HCT116 (cell line): ENCODE results near the gene HSPA9. TPM values are rescaled to one million over a fixed set of nuclear protein-coding genes. Genes with fewer than 3 reads are reported as not detected.

ENCODE experiments used
- ATAC-seq: fragments of 200-7000 bp; cut with Tn5 transposase; 2 replicates; pipeline ENCODE4 v1.9.1; 2020; ENCODE audit warnings: mild to moderate bottlenecking, moderate library complexity
- BruUV-seq: library from RNA; stranded (reverse); fragments of 400-500 nt; replicated peaks from 2 replicates; lab custom pipeline; 2021; lab: Mats Ljungman, UMichigan
- CTCF ChIA-PET: fragments of 300-600 bp; sonication (Branson Sonifier 250); formaldehyde crosslinking; loops from one replicate; lab custom pipeline; 2021; ENCODE audit warnings: antibody characterized with exemption; lab: Charles Lee
- POLR2A ChIA-PET: fragments of 300-600, 350-600 bp; sonication (Branson Sonifier 250); formaldehyde crosslinking; loops from one replicate; lab custom pipeline; 2021; ENCODE audit warnings: antibody characterized with exemption; lab: Charles Lee
- RAD21 ChIA-PET, 2 experiments: fragments of 300-600 bp; sonication (Branson Sonifier 250); formaldehyde crosslinking; loops; one replicate each; lab custom pipeline; 2023; ENCODE audit warnings: low total read pairs in 2 of 2; ENCODE audit not compliant: uncharacterized antibody in 2 of 2, unreplicated experiment in 2 of 2, low non-redundant PET in 1 of 2; lab: Charles Lee
- DNase-seq: peaks from one replicate; pipeline ENCODE4 v3.0.0-alpha.2; 2010; ENCODE audit warnings: low read depth, low spot score
- H2AFZ ChIP-seq: fragments of 200-600 bp; shearing (Covaris generic), sonication (generic); 2 replicates; pipeline ENCODE4 v1.6.1; 2017; ENCODE audit warnings: low read depth, mixed run types, mixed read lengths, antibody characterized with exemption, low read length; ENCODE audit not compliant: poor library complexity, severe bottlenecking
- H3K27ac ChIP-seq: 2 replicates; pipeline ENCODE4 v1.5.1; 2012; ENCODE audit warnings: low read depth, low read length
- H3K27me3 ChIP-seq: fragments of 200-600 bp; sonication (generic); 2 replicates; pipeline ENCODE4 v1.6.1; 2016; ENCODE audit warnings: mixed run types, low read length, mixed read lengths; ENCODE audit not compliant: insufficient read depth
- H3K36me3 ChIP-seq, 2 experiments: fragments of 200-500 bp in 1 of 2; fragments of 200-600 bp in 1 of 2; sonication (Bioruptor generic) in 1 of 2; sonication (generic) in 1 of 2; 2 replicates each; pipeline versions ENCODE4 v1.5.1 to v1.6.1; 2014 to 2016; ENCODE audit warnings: low read length in 2 of 2, inconsistent platforms in 1 of 2, mixed read lengths in 1 of 2, mixed run types in 1 of 2; ENCODE audit not compliant: insufficient read depth in 2 of 2, control insufficient read depth in 1 of 2
- H3K4me1 ChIP-seq, 2 experiments: fragments of 200-600 bp in 1 of 2; sonication (generic) in 1 of 2; 2 replicates each; pipeline versions ENCODE4 v1.5.1 to v1.6.1; 2012 to 2017; ENCODE audit warnings: low read length in 2 of 2, inconsistent platforms in 1 of 2, mild to moderate bottlenecking in 1 of 2, mixed read lengths in 1 of 2, mixed run types in 1 of 2, moderate library complexity in 1 of 2; ENCODE audit not compliant: insufficient read depth in 2 of 2, control insufficient read depth in 1 of 2
- H3K4me2 ChIP-seq: fragments of 200-600 bp; sonication (generic); 2 replicates; pipeline ENCODE4 v1.6.1; 2017; ENCODE audit warnings: mixed run types, low read length, mixed read lengths
- H3K4me3 ChIP-seq, 2 experiments: fragments of 200-600 bp in 1 of 2; sonication (generic) in 1 of 2; replicated peaks in 1 of 2; 2 replicates each; pipeline ENCODE4 v1.5.1; 2011 to 2016; ENCODE audit warnings: low read length in 2 of 2, control low read depth in 1 of 2, low read depth in 1 of 2, mild to moderate bottlenecking in 1 of 2, mixed read lengths in 1 of 2, mixed run types in 1 of 2
- H3K79me2 ChIP-seq: fragments of 200-600 bp; sonication (generic); 2 replicates; pipeline ENCODE4 v1.6.1; 2017; ENCODE audit warnings: mild to moderate bottlenecking, mixed run types, low read length, moderate library complexity, mixed read lengths; ENCODE audit not compliant: insufficient read depth
- H3K9ac ChIP-seq: fragments of 200-600 bp; sonication (generic); 2 replicates; pipeline ENCODE4 v1.6.1; 2016; ENCODE audit warnings: low read length, mixed read lengths
- H3K9me2 ChIP-seq: fragments of 200-600 bp; sonication (generic), shearing (Covaris generic); 2 replicates; pipeline ENCODE4 v1.6.1; 2017; ENCODE audit warnings: mixed run types, mild to moderate bottlenecking, moderate library complexity; ENCODE audit not compliant: insufficient read depth
- H3K9me3 ChIP-seq, 2 experiments: fragments of 200-500 bp in 1 of 2; fragments of 200-600 bp in 1 of 2; sonication (Bioruptor generic) in 1 of 2; sonication (generic) in 1 of 2; 2 replicates each; pipeline ENCODE4 v1.6.1; 2014 to 2017; ENCODE audit warnings: low read length in 2 of 2, mixed read lengths in 2 of 2, inconsistent platforms in 1 of 2, low read depth in 1 of 2, mild to moderate bottlenecking in 1 of 2, mixed run types in 1 of 2, moderate library complexity in 1 of 2; ENCODE audit not compliant: control insufficient read depth in 1 of 2, insufficient read depth in 1 of 2
- H4K20me1 ChIP-seq: fragments of 200-600 bp; sonication (generic), shearing (Covaris generic); 2 replicates; pipeline ENCODE4 v1.6.1; 2017; ENCODE audit warnings: mixed run types, mild to moderate bottlenecking, moderate library complexity; ENCODE audit not compliant: insufficient read depth
- CTCF ChIP-seq, 3 experiments: fragments of 200-600 bp in 1 of 3; sonication (generic) in 1 of 3; IDR thresholded peaks in 2 of 3; conservative IDR thresholded peaks in 1 of 3; 2 replicates each; pipeline ENCODE4 v1.5.1; 2012 to 2017; ENCODE audit warnings: low read depth in 2 of 3, low read length in 2 of 3, antibody characterized with exemption in 1 of 3, borderline replicate concordance in 1 of 3, control low read depth in 1 of 3, mild to moderate bottlenecking in 1 of 3, mixed read lengths in 1 of 3, mixed run types in 1 of 3, moderate library complexity in 1 of 3; ENCODE audit not compliant: insufficient read depth in 1 of 3
- EGR1 ChIP-seq: IDR thresholded peaks from 2 replicates; pipeline ENCODE4 v1.6.1; 2012; ENCODE audit warnings: low read depth
- ELF1 ChIP-seq: IDR thresholded peaks from 2 replicates; pipeline ENCODE4 v1.6.1; 2012; ENCODE audit warnings: low read depth, borderline replicate concordance
- EZH2 ChIP-seq: fragments of 200-600 bp; sonication (generic); IDR thresholded peaks from 2 replicates; pipeline ENCODE4 v1.6.1; 2017; ENCODE audit warnings: antibody characterized with exemption, mixed run types
- EZH2phosphoT487 ChIP-seq: fragments of 200-600 bp; IDR thresholded peaks from 2 replicates; pipeline ENCODE4 v1.6.1; 2018; ENCODE audit warnings: antibody characterized with exemption, borderline replicate concordance
- FOSL1 ChIP-seq: IDR thresholded peaks from 2 replicates; pipeline ENCODE4 v1.6.1; 2012; ENCODE audit warnings: low read depth
- REST ChIP-seq: IDR thresholded peaks from 2 replicates; pipeline ENCODE4 v1.6.1; 2012; ENCODE audit warnings: low read depth
- ZBTB33 ChIP-seq: IDR thresholded peaks from 2 replicates; pipeline ENCODE4 v1.6.1; 2011; ENCODE audit warnings: mild to moderate bottlenecking, low read length, moderate library complexity; ENCODE audit not compliant: insufficient replicate concordance; ENCODE audit errors: extremely low read depth
- intact Hi-C: fragments of 100-400 bp; cut with micrococcal nuclease; formaldehyde crosslinking; loops from 2 replicates; pipeline ENCODE4 v1.10.0; 2022
- total RNA-seq: library from RNA; stranded (reverse); gene quantifications from one replicate; pipeline ENCODE4 v1.2.1, GENCODE V29; 2021; ENCODE audit not compliant: unreplicated experiment

The HSPA9 gene
- total RNA-seq, 1 experiment from 2014 or later = 486 TPM

- ATAC-seq = no peak
- ChIA-PET CTCF (no interaction called here), RAD21 (no interaction called here), POLR2A (no interaction called here)
- Histone ChIP-seq H3K79me2 (peaks cover 97% of the 10 kb centered on the region), H3K9me2 (no peaks in the 10 kb centered on the region), H3K9ac (no peak overlapping the region), H3K4me2 (no peak overlapping the region), H3K36me3 (peaks cover 2 to 9% of the 10 kb centered on the region in 2 experiments; a peak in 3 of 4 replicates), H3K4me1 (no peaks in the 10 kb centered on the region), H2AFZ (no peak overlapping the region), H3K4me3 (no peak overlapping the region), H3K27ac (no peak overlapping the region), H3K27me3 (no peaks in the 10 kb centered on the region), H3K9me3 (no peaks in the 10 kb centered on the region), H4K20me1 (peaks cover 9% of the 10 kb centered on the region; the same call in 1 of the 2 replicates)
- TF ChIP-seq EGR1 = no peak
- TF ChIP-seq EZH2phosphoT487 = no peak
- TF ChIP-seq FOSL1 = no peak
- TF ChIP-seq CTCF (IDR thresholded peaks at IDR 0.05 in 2 of 3, conservative IDR thresholded peaks at IDR 0.05 in 1 of 3; ENCODE audit: borderline replicate concordance in 1 of 3, insufficient read depth in 1 of 3, low read depth in 2 of 3, low read length in 2 of 3) = no peak
- TF ChIP-seq EZH2 = no peak
- TF ChIP-seq REST = no peak
- no peak for TF ChIP-seq ELF1
- TF ChIP-seq ZBTB33 = no peak
- no peak for DNase-seq
- no TSS peak for BruUV-seq
- intact Hi-C loops = no loop called here
These were observed 51.8 kb downstream of the HSPA9 start for GRCh38 chr5:138523406-138523805.
